Caco-2 (cell line): ENCODE data around the gene B3GNT9. TPM values are rescaled to one million over a fixed set of nuclear protein-coding genes. Genes with fewer than 3 reads are reported as not detected.

Experiments
- BruUV-seq: library from RNA; stranded (reverse); fragments of 400-500 nt; replicated peaks from 2 replicates; lab custom pipeline; 2021; lab: Mats Ljungman, UMichigan
- CTCF ChIA-PET: fragments of 300-600 bp; sonication (Branson Sonifier 250); formaldehyde crosslinking; loops from one replicate; lab custom pipeline; 2022; ENCODE audit warnings: antibody characterized with exemption; lab: Charles Lee
- POLR2A ChIA-PET: fragments of 300-600 bp; sonication (Branson Sonifier 250); formaldehyde crosslinking; loops from one replicate; lab custom pipeline; 2022; ENCODE audit warnings: antibody characterized with exemption; lab: Charles Lee
- DNase-seq, 2 experiments: peaks; one replicate each; pipeline versions ENCODE4 v3.0.0 to v3.0.0-alpha.2; 2020 to 2022
- H3K27me3 ChIP-seq: replicated peaks from 2 replicates; pipeline ENCODE4 v1.6.0; 2011; ENCODE audit warnings: low read length; ENCODE audit not compliant: control insufficient read depth, insufficient read depth
- H3K36me3 ChIP-seq: 2 replicates; pipeline ENCODE4 v1.5.1; 2011; ENCODE audit warnings: low read length; ENCODE audit not compliant: control insufficient read depth, insufficient read depth
- H3K4me1 ChIP-seq: fragments of 250-450 bp; sonication (Bioruptor Pico); 2 replicates; pipeline ENCODE4 v1.5.1; 2020; ENCODE audit warnings: mild to moderate bottlenecking
- H3K4me3 ChIP-seq: 2 replicates; pipeline ENCODE4 v1.5.1; 2011; ENCODE audit warnings: low read depth, mild to moderate bottlenecking, control low read depth, low read length
- H3K9me3 ChIP-seq: fragments of 250-450 bp; sonication (Bioruptor Pico); 2 replicates; pipeline ENCODE4 v1.5.1; 2020; ENCODE audit warnings: mild to moderate bottlenecking, moderate library complexity
- H3K27ac Mint-ChIP-seq: one replicate; pipeline ENCODE4 v1.8.0; 2022; ENCODE audit warnings: mixed read lengths; ENCODE audit not compliant: unreplicated experiment
- H3K27me3 Mint-ChIP-seq: one replicate; pipeline ENCODE4 v1.8.0; 2022; ENCODE audit warnings: mixed read lengths; ENCODE audit not compliant: insufficient read depth, unreplicated experiment
- H3K36me3 Mint-ChIP-seq: one replicate; pipeline ENCODE4 v1.8.0; 2022; ENCODE audit warnings: mild to moderate bottlenecking, mixed read lengths; ENCODE audit not compliant: insufficient read depth, unreplicated experiment
- H3K4me1 Mint-ChIP-seq: one replicate; pipeline ENCODE4 v1.8.0; 2022; ENCODE audit warnings: low read depth, mixed read lengths; ENCODE audit not compliant: unreplicated experiment
- H3K4me3 Mint-ChIP-seq: one replicate; pipeline ENCODE4 v1.8.0; 2022; ENCODE audit warnings: mild to moderate bottlenecking, moderate library complexity, mixed read lengths; ENCODE audit not compliant: unreplicated experiment
- H3K9me3 Mint-ChIP-seq: one replicate; pipeline ENCODE4 v1.8.0; 2022; ENCODE audit warnings: mixed read lengths; ENCODE audit not compliant: unreplicated experiment
- intact Hi-C: fragments of 100-400 bp; cut with micrococcal nuclease; formaldehyde crosslinking; loops from one replicate; pipeline ENCODE4 v1.10.0; 2022; ENCODE audit not compliant: unreplicated experiment
- total RNA-seq: library from RNA; stranded (reverse); gene quantifications from 2 replicates; pipeline ENCODE4 v1.2.3, GENCODE V29; 2022
- TF ChIP-seq, protein P1 (sequence below), 2 experiments: fragments of 200-600 bp in 1 of 2; IDR thresholded peaks; 1 replicate in 1 of 2; 2 replicates in 1 of 2; pipeline versions ENCODE4 v1.5.1 to v1.8.0; 2011 to 2022; ENCODE audit warnings: antibody characterized with exemption in 1 of 2, control low read depth in 1 of 2, inconsistent platforms in 1 of 2, low read depth in 1 of 2, low read length in 1 of 2, mild to moderate bottlenecking in 1 of 2, moderate library complexity in 1 of 2; ENCODE audit not compliant: insufficient read depth in 1 of 2, severe bottlenecking in 1 of 2, unreplicated experiment in 1 of 2

Gene B3GNT9
- total RNA-seq, 1 experiment from 2014 or later, result 11.6 TPM

DNA sequence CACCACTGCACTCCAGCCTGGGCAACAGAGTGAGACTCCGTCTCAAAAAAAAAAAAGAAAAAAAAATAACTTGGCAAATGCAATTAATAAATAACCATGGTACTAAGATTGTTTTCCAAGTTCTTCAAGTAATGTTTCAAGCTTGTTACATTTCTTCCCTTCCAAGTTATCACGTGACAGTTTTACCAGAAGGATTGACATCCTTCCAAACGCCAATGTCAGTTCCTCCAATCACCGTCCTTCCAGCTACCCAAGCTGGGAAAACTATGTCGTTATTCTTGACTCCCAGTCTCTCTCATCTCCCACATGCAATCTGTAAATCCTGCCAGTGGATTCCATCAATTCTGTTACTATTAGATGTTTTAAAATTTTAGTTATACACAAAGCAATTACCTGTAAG is 44.9 kb downstream of the B3GNT9 start:
- Mint-ChIP-seq H3K4me3 (no peak overlapping the region), H3K27me3 (no peaks in the 10 kb centered on the region), H3K4me1 (peaks cover 6% of the 10 kb centered on the region), H3K9me3 (no peaks in the 10 kb centered on the region), H3K27ac (no peak overlapping the region), H3K36me3 (peaks cover 55% of the 10 kb centered on the region)
- no peak for DNase-seq
- Histone ChIP-seq H3K4me1 (peaks cover 11% of the 10 kb centered on the region), H3K4me3 (no peak overlapping the region), H3K36me3 (no peaks in the 10 kb centered on the region), H3K9me3 (no peaks in the 10 kb centered on the region), H3K27me3 (no peaks in the 10 kb centered on the region)
- CTCF ChIA-PET, result interaction anchor here (1.4 kb wide), 1 partner anchor 88 kb away, joined by 6 read pairs; no protein-coding TSS in a partner anchor
- TF ChIP-seq, protein P1, sequence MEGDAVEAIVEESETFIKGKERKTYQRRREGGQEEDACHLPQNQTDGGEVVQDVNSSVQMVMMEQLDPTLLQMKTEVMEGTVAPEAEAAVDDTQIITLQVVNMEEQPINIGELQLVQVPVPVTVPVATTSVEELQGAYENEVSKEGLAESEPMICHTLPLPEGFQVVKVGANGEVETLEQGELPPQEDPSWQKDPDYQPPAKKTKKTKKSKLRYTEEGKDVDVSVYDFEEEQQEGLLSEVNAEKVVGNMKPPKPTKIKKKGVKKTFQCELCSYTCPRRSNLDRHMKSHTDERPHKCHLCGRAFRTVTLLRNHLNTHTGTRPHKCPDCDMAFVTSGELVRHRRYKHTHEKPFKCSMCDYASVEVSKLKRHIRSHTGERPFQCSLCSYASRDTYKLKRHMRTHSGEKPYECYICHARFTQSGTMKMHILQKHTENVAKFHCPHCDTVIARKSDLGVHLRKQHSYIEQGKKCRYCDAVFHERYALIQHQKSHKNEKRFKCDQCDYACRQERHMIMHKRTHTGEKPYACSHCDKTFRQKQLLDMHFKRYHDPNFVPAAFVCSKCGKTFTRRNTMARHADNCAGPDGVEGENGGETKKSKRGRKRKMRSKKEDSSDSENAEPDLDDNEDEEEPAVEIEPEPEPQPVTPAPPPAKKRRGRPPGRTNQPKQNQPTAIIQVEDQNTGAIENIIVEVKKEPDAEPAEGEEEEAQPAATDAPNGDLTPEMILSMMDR (IDR thresholded peaks at IDR 0.05; ENCODE audit: insufficient read depth in 1 of 2, low read depth in 1 of 2, low read length in 1 of 2, severe bottlenecking in 1 of 2, unreplicated experiment in 1 of 2), result no peak
- intact Hi-C loops, result no loop called here
- no TSS peak for BruUV-seq
- POLR2A ChIA-PET, result no interaction called here

DNA sequence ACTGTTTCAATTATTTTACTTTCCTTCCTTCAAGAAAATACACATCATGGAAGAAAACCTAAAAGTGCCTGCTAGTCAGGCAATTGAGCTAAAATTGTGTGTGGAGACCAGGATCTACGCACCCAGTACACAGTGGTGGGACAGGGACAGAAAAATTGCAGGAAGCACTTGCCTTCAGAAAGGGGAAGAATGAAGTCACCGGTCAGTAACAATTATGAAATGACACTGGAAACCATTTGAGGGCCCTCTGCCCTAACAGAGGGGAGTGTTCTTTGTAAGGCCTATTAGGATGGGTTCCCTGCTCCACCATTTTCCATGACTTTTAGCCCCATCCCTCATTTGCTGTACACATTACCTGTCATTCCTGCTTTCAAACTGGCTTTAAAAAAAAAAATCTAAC is 45.6 kb downstream of the B3GNT9 start:
- Mint-ChIP-seq H3K9me3 (no peaks in the 10 kb centered on the region), H3K27ac (no peak overlapping the region), H3K27me3 (no peaks in the 10 kb centered on the region), H3K4me3 (no peak overlapping the region), H3K4me1 (peaks cover 6% of the 10 kb centered on the region), H3K36me3 (peaks cover 53% of the 10 kb centered on the region)
- ChIA-PET CTCF (interaction anchor here (2.0 kb wide), 1 partner anchor 65 kb away, joined by 4 read pairs; the partner anchor contains the start of gene NOL3), POLR2A (no interaction called here)
- BruUV-seq, result no TSS peak
- H3K4me3 ChIP-seq, result no peak overlapping the region
- H3K36me3 ChIP-seq, result no peaks in the 10 kb centered on the region
- intact Hi-C loops, result no loop called here
- TF ChIP-seq, protein P1 (IDR thresholded peaks at IDR 0.05; ENCODE audit: insufficient read depth in 1 of 2, low read depth in 1 of 2, low read length in 1 of 2, severe bottlenecking in 1 of 2, unreplicated experiment in 1 of 2), result no peak
- no peaks in the 10 kb centered on the region for H3K9me3 ChIP-seq
- DNase-seq, result no peak
- H3K27me3 ChIP-seq, result no peaks in the 10 kb centered on the region
- peaks cover 8% of the 10 kb centered on the region for H3K4me1 ChIP-seq

DNA sequence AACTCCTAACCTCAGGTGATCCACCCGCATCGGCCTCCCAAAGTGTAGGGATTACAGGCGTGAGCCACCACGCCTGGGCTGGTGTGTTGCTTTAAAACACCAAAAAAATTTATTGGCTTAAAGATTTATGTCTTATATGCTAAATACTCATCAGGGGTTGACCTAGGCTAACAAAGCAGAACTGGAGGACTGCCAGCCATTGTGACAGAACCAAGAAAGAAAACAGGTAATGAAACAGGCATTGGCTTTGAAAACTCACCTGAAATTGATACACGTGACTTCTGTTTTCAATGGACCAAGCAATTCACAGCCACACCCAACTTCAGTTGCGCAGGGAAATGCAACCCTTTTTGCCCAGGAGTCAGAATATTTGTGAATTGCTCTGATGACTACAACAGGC is 46.0 kb downstream of the B3GNT9 start:
- no TSS peak for BruUV-seq
- H3K4me3 ChIP-seq, result no peak overlapping the region
- H3K9me3 ChIP-seq, result no peaks in the 10 kb centered on the region
- Mint-ChIP-seq H3K9me3 (no peaks in the 10 kb centered on the region), H3K27ac (no peak overlapping the region), H3K27me3 (no peaks in the 10 kb centered on the region), H3K4me1 (peaks cover 6% of the 10 kb centered on the region), H3K4me3 (no peak overlapping the region), H3K36me3 (peaks cover 48% of the 10 kb centered on the region)
- H3K27me3 ChIP-seq, result no peaks in the 10 kb centered on the region
- DNase-seq, result no peak
- TF ChIP-seq, protein P1 (IDR thresholded peaks at IDR 0.05; ENCODE audit: insufficient read depth in 1 of 2, low read depth in 1 of 2, low read length in 1 of 2, severe bottlenecking in 1 of 2, unreplicated experiment in 1 of 2), result no peak
- no peaks in the 10 kb centered on the region for H3K36me3 ChIP-seq
- CTCF ChIA-PET, result interaction anchor here (2.0 to 4.1 kb wide), 3 partner anchors 55 to 87 kb away, joined by 4 to 28 read pairs (median 6); partner anchors contain the start of genes FBXL8, NOL3 and TRADD
- intact Hi-C loops, result loop anchor here (5.0 kb wide), 1 partner anchor 38 kb away; no protein-coding TSS in a partner anchor
- H3K4me1 ChIP-seq, result peaks cover 8% of the 10 kb centered on the region
- POLR2A ChIA-PET, result no interaction called here
